Activated CD8-positive, alpha-beta memory T cell treated with anti-CD3 and anti-CD28 coated beads, Interleukin-2, amount 50 U/mL, for 24 hours (primary cell): ENCODE measurements around the gene HADHB.
"Not testable (repeated sequence)": the region's sequence is repeated elsewhere in the genome, so short reads cannot be mapped to it uniquely, and the experiment has no call there.

Source experiments
- DNase-seq: peaks from one replicate; pipeline ENCODE4 v3.0.0-alpha.2; 2020; ENCODE audit errors: extremely low read depth

HADHB gene

DNA sequence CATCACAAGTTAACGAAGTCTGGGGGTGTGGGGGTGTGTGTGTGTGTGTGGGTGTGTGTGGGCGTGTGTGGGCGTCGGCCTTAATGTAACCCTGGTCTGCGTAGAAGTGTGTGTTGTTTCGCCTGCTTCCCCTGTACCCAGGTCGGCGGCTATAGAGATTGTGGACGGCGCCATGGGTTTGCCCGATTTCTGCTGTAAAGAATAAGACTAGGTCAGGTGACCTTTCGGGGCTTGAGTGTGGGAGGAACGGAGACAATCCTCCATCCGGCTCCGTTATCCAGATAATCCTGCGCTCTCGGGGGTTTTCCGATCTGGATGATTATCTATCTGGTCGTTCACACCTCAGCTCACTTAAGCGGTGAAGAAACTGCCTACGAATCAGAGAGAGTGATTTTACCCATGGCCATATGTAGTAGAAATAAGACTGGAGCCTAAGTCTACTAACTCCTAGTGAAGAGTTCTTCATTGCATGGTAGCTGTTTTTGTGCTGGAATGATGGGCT, 543 bp downstream of the HADHB start:
- DNase-seq: no peak

- DNase-seq: no peak
These were observed 1.1 kb downstream of the HADHB start for GRCh38 chr2:26245810-26246209.

GRCh38 chr2:26246818-26247217, 2.1 kb downstream of the HADHB start:
- DNase-seq: no peak

GRCh38 chr2:26249625-26250024, 4.9 kb downstream of the HADHB start:
- DNase-seq: no peak

GRCh38 chr2:26251893-26252292, 7.2 kb downstream of the HADHB start:
- no peak for DNase-seq

DNA sequence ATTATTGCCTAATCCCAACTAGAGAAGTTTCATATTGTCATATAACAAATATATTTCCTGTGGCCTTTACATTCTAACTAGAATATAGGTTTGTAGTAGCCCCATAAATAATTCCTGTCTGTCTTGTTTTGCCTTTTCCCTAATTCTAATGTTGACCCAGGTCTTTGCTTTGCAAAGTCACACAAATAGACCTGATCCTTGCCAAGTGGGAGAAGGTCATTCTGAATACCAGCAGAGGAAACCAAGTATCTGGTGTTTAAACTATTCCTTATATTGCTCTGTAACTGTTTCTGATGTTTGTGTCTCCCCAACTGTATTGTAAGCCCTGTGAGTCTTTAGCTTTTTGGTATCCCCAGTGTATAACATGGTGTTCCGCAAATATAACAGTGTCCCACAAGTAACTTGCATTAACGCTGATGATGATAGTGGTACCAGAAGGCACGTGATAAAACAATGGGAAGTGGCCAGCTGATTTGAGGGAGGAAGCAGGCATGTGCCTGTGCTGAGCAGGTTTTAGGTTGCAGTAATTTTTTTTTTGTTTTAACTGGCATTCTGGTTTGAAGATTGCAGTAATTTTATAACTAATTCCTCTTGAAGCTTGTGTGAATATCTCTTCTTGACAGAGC, 11.1 kb downstream of the HADHB start:
- DNase-seq: no peak

- DNase-seq: not testable (repeated sequence)
These were observed 14.1 kb downstream of the HADHB start for GRCh38 chr2:26258836-26259235.

DNA sequence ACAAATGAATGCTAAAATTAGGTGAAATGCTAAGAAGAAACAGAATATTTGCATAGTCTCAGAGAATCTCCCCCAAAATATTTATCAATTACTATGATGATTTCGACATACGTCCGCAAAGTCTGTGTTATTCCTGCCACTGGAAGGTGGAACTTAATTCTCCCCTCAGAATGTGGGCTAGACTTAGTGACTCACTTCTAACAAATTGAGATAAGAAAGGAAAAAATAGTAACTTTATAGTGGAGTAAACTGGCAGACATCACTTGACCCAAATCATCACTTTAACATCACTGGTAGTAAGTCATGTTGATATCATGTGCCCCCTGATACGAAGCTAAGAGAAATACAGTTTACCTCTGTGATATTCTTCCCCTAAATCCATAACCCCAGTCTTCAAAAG, 23.5 kb downstream of the HADHB start:
- no peak for DNase-seq

GRCh38 chr2:26268670-26269385, 24.1 kb downstream of the HADHB start:
- DNase-seq: not testable (repeated sequence)

- DNase-seq: no peak
These were observed 24.9 kb downstream of the HADHB start for GRCh38 chr2:26269571-26270158.

DNA sequence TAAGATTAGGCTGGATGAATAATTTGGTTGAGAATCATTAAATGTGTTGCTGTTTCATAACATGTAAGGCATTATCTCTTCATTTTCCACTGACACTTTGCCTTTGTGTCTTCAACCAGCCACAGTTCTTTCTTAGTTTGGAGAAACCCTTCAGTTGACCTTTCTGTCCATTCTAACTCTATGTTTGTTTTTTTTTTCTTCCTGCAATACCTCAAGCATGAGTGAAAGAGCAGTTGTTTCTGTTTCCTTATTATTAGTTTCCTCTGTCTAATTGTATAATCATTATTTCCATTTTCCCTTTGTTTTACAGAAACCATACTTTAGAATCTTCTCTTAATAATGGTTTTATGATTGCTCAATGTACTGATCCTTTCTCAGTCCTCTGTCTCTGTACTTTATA, 25.6 kb downstream of the HADHB start:
- DNase-seq: no peak

DNA sequence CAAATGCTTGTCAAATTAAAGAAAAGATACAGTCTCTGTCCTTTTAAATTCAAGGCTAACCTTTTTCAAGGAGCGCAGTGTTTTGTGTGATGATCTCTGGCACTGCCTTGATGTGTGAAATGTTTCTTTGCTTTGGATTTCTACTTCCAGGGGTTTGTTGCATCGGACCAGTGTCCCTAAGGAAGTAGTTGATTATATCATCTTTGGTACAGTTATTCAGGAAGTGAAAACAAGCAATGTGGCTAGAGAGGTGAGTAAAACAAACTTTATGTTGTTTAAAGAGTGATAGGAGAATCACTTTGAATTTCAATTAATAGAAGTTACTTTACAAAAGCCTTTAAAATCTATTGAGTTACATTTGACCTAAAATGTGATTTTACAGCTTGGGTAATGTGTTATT, 28.8 kb downstream of the HADHB start:
- no peak for DNase-seq

GRCh38 chr2:26274058-26274613, 29.4 kb downstream of the HADHB start:
- DNase-seq: no peak

DNA sequence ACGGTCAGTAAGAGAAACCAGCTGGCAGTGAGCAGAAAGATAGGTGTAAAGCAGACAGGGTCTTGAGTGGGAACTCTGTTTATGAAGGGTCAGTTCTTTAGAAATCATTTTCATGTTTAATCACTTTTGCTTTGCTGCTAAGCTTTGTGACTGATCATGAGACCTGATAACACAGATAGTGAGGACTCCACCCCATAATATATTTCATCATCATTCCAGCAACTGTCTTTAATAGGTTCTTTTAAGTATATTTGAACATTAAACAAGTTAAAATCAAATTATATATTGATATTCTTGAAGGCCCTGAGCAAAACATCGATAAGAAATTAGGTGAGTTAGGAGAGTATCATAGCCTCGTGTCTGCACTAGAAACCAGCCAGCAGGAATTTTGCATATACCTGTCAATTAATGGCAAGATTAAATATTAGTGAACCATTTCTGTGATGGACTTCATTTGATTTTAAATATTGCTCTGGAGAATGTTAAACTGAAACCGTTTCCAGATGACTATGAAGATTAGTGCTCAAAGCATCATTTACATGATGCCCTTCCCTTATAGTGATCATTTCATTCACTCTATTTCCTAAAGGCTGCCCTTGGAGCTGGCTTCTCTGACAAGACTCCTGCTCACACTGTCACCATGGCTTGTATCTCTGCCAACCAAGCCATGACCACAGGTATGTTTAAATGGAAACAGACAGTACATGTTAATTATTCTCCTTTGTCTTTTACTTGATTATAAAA, 31.9 kb downstream of the HADHB start:
- no peak for DNase-seq

DNA sequence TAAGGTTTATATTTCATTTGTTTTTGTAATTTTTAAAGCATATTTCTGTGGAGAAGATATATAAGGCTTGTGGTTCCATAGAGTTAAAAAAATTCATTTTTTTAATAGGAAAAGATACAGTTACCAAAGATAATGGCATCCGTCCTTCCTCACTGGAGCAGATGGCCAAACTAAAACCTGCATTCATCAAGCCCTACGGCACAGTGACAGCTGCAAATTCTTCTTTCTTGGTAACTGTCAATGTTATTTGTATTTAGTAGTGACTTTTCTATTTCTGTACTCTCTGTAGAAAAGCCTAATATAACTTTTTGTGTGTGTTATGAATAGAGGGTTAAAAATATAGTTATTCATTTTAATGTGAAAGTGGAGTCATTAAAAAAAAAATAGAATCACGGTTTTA, 35.1 kb downstream of the HADHB start:
- DNase-seq: no peak

- DNase-seq: no peak
These were observed 36.5 kb downstream of the HADHB start for GRCh38 chr2:26281226-26281625.

- DNase-seq: no peak
These were observed 38.9 kb downstream of the HADHB start for GRCh38 chr2:26283606-26284005.

DNA sequence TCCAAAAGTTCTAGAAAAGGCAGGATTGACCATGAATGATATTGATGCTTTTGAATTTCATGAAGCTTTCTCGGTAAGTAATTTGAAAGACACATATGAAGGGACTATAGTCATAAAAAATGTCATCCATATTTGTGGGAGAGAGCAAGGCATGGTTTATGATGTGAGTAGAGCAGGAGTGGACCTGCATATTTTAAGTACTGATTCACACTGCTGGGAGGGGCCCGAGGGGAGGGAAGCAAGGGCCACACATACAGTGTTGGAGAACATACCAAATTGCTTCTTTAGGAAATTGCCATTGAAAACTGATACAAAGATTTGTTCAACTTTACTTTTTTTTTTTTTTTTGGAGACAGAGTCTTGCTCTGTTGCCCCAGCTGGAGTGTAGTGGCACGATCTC, 39.4 kb downstream of the HADHB start:
- DNase-seq: no peak

GRCh38 chr2:26285931-26286330, 41.2 kb downstream of the HADHB start:
- DNase-seq: no peak

- no peak for DNase-seq
These were observed 45.3 kb downstream of the HADHB start for GRCh38 chr2:26290001-26290400.

DNA sequence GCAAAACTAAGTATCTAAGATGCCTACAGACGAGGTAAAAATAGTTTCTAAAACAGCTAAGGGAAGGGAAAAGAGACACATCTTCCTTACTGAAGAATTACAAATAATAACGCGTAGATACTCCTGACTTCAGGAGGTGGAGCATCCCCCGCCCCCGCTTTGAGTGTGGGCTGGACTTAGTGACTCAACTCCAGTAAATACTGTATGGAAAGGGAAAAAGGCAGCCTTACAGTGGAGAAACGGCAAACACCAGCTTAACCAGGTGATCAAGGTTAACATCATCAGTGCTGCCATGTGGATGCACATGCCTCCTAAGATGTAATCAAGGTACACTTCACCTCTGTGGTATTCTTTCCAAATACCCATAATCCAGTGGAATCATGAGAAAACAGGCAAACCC, 47.9 kb downstream of the HADHB start:
- DNase-seq: no peak

- DNase-seq: no peak
These were observed 50.8 kb downstream of the HADHB start for GRCh38 chr2:26295511-26295910.
